Measurements from ENCODE around the gene ZFYVE28. TPM values are rescaled to one million over a fixed set of nuclear protein-coding genes. Genes with fewer than 3 reads are reported as not detected.
"Not testable (repeated sequence)": the region's sequence is repeated elsewhere in the genome, so short reads cannot be mapped to it uniquely, and the experiment has no call there.

ZFYVE28 gene
- total RNA-seq, 4 donors from 2014 or later, result 44.8 to 110 (median 69.6) TPM

DNA sequence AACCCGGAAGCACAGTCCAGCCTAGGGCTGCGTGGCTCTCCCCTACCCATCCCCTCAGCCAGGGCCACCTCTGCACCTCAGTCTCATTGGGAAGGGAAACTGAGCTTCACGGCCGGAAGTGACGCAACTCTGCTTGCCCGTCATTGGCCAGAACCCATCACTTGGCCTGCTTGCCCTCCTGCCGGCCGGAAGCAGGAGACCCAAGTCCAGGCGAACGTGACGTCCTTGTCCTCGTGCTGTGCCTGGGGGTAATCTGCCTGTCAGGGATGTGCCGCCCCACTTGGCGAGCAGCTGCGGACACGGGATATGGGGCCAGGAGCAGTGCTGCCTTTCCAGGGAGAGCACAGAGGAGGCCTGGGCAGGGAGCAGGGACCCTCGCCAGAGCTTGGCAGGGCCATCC is 31.2 kb downstream of the ZFYVE28 start:
- no peak overlapping the region for H3K27ac ChIP-seq
- no peak for DNase-seq
- in situ Hi-C loops (cut with MboI; ENCODE audit: low pct_ligation_motif_present in 1 of 4, low pct_unique_long_range_greater_than_20kb in 1 of 4, low sequenced_read_pairs in 3 of 4) (no loop called here), intact Hi-C loops (cut with DNase I; ENCODE audit: low total_unique reads) (no loop called here)
- TF ChIP-seq EP300 (IDR thresholded peaks at IDR 0.05; ENCODE audit: low read depth) (no peak), POLR2A (IDR thresholded peaks at IDR 0.05) (no peak), POLR2AphosphoS5 (IDR thresholded peaks at IDR 0.05) (no peak)
- TF ChIP-seq, protein P1, sequence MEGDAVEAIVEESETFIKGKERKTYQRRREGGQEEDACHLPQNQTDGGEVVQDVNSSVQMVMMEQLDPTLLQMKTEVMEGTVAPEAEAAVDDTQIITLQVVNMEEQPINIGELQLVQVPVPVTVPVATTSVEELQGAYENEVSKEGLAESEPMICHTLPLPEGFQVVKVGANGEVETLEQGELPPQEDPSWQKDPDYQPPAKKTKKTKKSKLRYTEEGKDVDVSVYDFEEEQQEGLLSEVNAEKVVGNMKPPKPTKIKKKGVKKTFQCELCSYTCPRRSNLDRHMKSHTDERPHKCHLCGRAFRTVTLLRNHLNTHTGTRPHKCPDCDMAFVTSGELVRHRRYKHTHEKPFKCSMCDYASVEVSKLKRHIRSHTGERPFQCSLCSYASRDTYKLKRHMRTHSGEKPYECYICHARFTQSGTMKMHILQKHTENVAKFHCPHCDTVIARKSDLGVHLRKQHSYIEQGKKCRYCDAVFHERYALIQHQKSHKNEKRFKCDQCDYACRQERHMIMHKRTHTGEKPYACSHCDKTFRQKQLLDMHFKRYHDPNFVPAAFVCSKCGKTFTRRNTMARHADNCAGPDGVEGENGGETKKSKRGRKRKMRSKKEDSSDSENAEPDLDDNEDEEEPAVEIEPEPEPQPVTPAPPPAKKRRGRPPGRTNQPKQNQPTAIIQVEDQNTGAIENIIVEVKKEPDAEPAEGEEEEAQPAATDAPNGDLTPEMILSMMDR (IDR thresholded peaks at IDR 0.05), result no peak
- H3K4me3 ChIP-seq, result no peak overlapping the region
- H3K36me3 ChIP-seq, result no peaks in the 10 kb centered on the region
- H3K4me1 ChIP-seq, result peaks cover 0 to 5% (median 0%) of the 10 kb centered on the region in 4 donors
- 93% methylated on average over 17 of the region's 17 CpGs; no CpG with 5 or more reads in 1 of the 2 donors for WGBS, 2 donors (ENCODE audit: low coverage in 1 of 2)
- no peaks in the 10 kb centered on the region for H3K9me3 ChIP-seq
- no peaks in the 10 kb centered on the region for H3K27me3 ChIP-seq

DNA sequence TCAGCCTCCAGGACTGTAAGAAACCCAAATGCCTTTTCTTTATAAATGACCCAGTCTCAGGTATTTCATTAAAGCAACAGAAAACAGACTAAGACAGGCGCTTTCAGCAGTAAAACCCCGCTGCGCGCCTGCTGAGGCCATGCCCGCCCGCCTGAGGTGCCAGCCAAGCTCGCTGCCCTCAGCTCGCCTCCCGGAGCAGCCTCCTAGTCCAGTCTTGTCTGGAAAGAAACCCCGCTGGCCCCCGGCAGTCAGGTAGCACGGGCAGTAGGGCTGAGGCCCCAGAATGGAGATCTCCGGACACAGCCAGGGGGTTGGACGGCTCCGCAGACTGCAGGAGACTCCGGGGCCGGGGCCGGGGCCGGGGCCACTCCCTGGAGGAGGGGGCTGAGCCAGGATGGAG is 31.7 kb downstream of the ZFYVE28 start:
- Histone ChIP-seq H3K27me3 (no peaks in the 10 kb centered on the region), H3K4me3 (no peak overlapping the region), H3K9me3 (no peaks in the 10 kb centered on the region), H3K4me1 (peaks cover 0 to 5% (median 0%) of the 10 kb centered on the region in 4 donors), H3K27ac (no peak overlapping the region), H3K36me3 (no peaks in the 10 kb centered on the region)
- in situ Hi-C loops (cut with MboI; ENCODE audit: low pct_ligation_motif_present in 1 of 4, low pct_unique_long_range_greater_than_20kb in 1 of 4, low sequenced_read_pairs in 3 of 4), result no loop called here
- TF ChIP-seq EP300 (IDR thresholded peaks at IDR 0.05; ENCODE audit: low read depth) (no peak), POLR2A (IDR thresholded peaks at IDR 0.05) (no peak)
- WGBS, 2 donors (ENCODE audit: low coverage in 1 of 2), result 94 to 96% methylated on average over 9 to 19 of the region's 19 CpGs
- intact Hi-C loops (cut with DNase I; ENCODE audit: low total_unique reads), result no loop called here
- no peak for DNase-seq

DNA sequence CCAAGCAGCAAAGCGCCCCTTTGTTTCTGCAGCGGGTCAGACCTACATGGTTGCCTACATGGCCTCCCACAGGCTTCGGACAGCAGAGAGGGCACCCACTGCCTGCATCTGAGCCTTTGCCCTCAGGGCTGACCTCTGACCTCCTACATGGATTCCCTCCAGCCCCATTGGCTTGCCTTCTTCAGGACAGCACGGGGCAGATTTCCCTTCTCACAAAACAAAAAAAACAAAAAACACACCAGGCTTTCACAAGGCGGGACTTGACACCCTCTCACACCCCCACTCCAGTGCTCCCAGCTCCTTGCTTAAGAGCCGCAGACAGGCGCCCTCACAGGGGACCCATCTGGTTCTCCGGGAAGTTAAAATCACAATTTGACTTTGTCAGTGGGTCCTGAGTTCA is 32.9 kb downstream of the ZFYVE28 start:
- no peak overlapping the region for H3K4me3 ChIP-seq
- H3K4me1 ChIP-seq, result no peaks in the 10 kb centered on the region
- WGBS, 2 donors (ENCODE audit: low coverage in 1 of 2), result 83% methylated on average over 8 of the region's 8 CpGs; no CpG with 5 or more reads in 1 of the 2 donors
- in situ Hi-C loops (cut with MboI; ENCODE audit: low pct_ligation_motif_present in 1 of 4, low pct_unique_long_range_greater_than_20kb in 1 of 4, low sequenced_read_pairs in 3 of 4) (no loop called here), intact Hi-C loops (cut with DNase I; ENCODE audit: low total_unique reads) (no loop called here)
- DNase-seq, result no peak
- H3K27me3 ChIP-seq, result no peaks in the 10 kb centered on the region
- TF ChIP-seq, protein P1 (IDR thresholded peaks at IDR 0.05), result no peak
- no peak for TF ChIP-seq POLR2A (IDR thresholded peaks at IDR 0.05)
- TF ChIP-seq EP300 (IDR thresholded peaks at IDR 0.05; ENCODE audit: low read depth), result no peak
- no peak overlapping the region for H3K27ac ChIP-seq
- no peaks in the 10 kb centered on the region for H3K36me3 ChIP-seq
- H3K9me3 ChIP-seq, result no peaks in the 10 kb centered on the region

DNA sequence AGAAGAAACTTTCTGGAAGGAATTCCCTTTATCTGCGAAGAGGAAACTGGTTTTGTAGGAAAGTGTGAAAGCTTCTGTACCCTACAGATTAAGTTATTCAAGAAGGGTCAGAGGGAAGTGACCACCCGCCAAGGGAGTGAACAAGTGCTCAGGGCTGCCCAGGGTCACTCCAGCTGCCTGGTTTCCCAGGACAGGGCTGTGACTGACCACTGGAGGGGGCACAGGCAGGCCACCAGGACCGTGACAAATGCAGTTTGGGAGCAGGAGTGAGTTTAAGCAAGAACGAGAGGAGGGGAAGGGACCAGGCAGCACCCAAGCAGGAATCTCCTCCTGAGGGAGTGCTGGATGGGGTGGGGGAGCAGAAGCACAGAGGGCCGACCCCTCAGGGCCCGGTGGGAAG is 34.2 kb downstream of the ZFYVE28 start:
- DNase-seq, result no peak
- TF ChIP-seq, protein P1 (IDR thresholded peaks at IDR 0.05), result no peak
- no peak for TF ChIP-seq POLR2AphosphoS5 (IDR thresholded peaks at IDR 0.05)
- TF ChIP-seq EP300 (IDR thresholded peaks at IDR 0.05; ENCODE audit: low read depth), result no peak
- no peak for TF ChIP-seq POLR2A (IDR thresholded peaks at IDR 0.05)
- H3K9me3 ChIP-seq, result no peaks in the 10 kb centered on the region
- intact Hi-C loops (cut with DNase I; ENCODE audit: low total_unique reads) (no loop called here), in situ Hi-C loops (cut with MboI; ENCODE audit: low pct_ligation_motif_present in 1 of 4, low pct_unique_long_range_greater_than_20kb in 1 of 4, low sequenced_read_pairs in 3 of 4) (no loop called here)
- H3K27ac ChIP-seq, result no peak overlapping the region
- H3K4me3 ChIP-seq, result no peak overlapping the region
- no peaks in the 10 kb centered on the region for H3K4me1 ChIP-seq
- H3K36me3 ChIP-seq, result no peaks in the 10 kb centered on the region
- 80 to 93% methylated on average over 2 to 6 of the region's 6 CpGs for WGBS, 2 donors (ENCODE audit: low coverage in 1 of 2)
- H3K27me3 ChIP-seq, result no peaks in the 10 kb centered on the region

DNA sequence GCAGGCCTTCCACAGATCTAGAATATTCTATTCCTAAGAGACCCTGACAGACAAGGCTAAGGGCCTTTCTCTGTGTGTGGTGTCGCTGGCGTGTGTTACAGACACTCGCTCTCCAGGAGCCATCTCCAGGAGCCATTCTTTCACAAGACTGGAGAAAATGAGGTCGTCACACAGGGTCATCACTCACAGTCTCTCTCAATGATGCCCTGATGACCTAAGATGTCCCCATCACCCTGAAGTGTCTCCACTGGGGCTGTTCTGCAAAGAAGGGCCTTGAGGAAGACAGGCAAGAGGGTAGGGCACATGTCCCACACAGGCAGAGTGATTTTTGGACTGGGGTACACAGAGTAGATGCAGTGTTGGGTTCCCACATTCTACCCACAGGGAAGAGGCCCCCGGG is 34.7 kb downstream of the ZFYVE28 start:
- no peaks in the 10 kb centered on the region for H3K9me3 ChIP-seq
- no peaks in the 10 kb centered on the region for H3K4me1 ChIP-seq
- 90% methylated on average over 5 of the region's 5 CpGs; no CpG with 5 or more reads in 1 of the 2 donors for WGBS, 2 donors (ENCODE audit: low coverage in 1 of 2)
- intact Hi-C loops (cut with DNase I; ENCODE audit: low total_unique reads), result no loop called here
- no peak overlapping the region for H3K4me3 ChIP-seq
- H3K27ac ChIP-seq, result no peak overlapping the region
- H3K27me3 ChIP-seq, result no peaks in the 10 kb centered on the region
- no peak for DNase-seq
- H3K36me3 ChIP-seq, result no peaks in the 10 kb centered on the region
- TF ChIP-seq POLR2A (IDR thresholded peaks at IDR 0.05) (no peak), POLR2AphosphoS5 (IDR thresholded peaks at IDR 0.05) (no peak), EP300 (IDR thresholded peaks at IDR 0.05; ENCODE audit: low read depth) (no peak)
- TF ChIP-seq, protein P1 (IDR thresholded peaks at IDR 0.05), result no peak
- in situ Hi-C loops (cut with MboI; ENCODE audit: low pct_ligation_motif_present in 1 of 4, low pct_unique_long_range_greater_than_20kb in 1 of 4, low sequenced_read_pairs in 3 of 4), result no loop called here

DNA sequence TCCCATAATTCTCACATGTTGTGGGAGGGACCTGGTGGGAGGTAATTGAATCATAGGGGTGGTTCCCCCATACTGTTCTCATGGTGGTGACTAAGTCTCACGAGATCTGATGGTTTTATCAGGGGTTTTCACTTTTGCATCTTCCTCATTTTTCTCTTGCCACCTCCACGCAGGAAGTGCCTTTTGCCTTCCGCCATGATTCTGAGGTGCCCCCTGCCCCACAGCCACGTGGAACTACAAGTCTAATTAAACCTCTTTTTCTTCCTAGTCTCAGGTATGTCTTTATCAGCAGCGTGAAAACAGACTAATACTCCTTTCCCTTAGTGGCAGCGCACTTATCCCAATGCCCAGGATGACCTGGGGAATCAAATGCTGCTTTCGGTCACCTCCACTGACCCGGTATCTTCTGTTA is 35.2 kb downstream of the ZFYVE28 start:
- in situ Hi-C loops (cut with MboI; ENCODE audit: low pct_ligation_motif_present in 1 of 4, low pct_unique_long_range_greater_than_20kb in 1 of 4, low sequenced_read_pairs in 3 of 4); DNase-seq; H3K27me3 ChIP-seq; H3K36me3 ChIP-seq; H3K27ac ChIP-seq; H3K9me3 ChIP-seq; H3K4me1 ChIP-seq; H3K4me3 ChIP-seq; intact Hi-C loops (cut with DNase I; ENCODE audit: low total_unique reads): not testable (repeated sequence)
- 79 to 86% methylated on average over 7 to 8 of the region's 8 CpGs for WGBS, 2 donors (ENCODE audit: low coverage in 1 of 2)

DNA sequence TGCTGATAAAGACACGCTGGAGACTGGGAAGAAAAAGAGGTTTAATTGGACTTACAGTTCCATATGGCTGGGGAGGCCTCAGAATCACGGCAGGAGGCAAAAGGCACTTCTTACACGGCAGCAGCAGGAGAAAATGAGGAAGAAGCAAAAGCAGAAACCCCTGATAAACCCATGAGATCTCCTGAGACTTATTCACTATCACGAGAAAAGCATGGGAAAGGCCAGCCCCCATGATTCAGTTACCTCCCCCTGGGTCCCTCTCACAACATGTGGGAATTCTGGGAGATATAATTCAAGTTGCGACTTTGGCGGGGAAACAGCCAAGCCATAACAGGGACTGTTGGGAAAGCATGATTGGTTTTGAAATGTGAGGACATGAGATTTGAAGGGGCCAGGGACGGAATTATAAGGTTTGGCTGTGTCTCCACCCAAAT is 35.7 kb downstream of the ZFYVE28 start:
- DNase-seq; H3K27me3 ChIP-seq; H3K27ac ChIP-seq; intact Hi-C loops (cut with DNase I; ENCODE audit: low total_unique reads); in situ Hi-C loops (cut with MboI; ENCODE audit: low pct_ligation_motif_present in 1 of 4, low pct_unique_long_range_greater_than_20kb in 1 of 4, low sequenced_read_pairs in 3 of 4); H3K9me3 ChIP-seq; H3K4me1 ChIP-seq; H3K36me3 ChIP-seq; H3K4me3 ChIP-seq: not testable (repeated sequence)
- 78 to 83% methylated on average over 3 to 7 of the region's 7 CpGs for WGBS, 2 donors (ENCODE audit: low coverage in 1 of 2)
